Skin epidermis (tissue), 12 donors: ENCODE data around the gene TRMT44.
"Not testable (repeated sequence)": the region's sequence is repeated elsewhere in the genome, so short reads cannot be mapped to it uniquely, and the experiment has no call there.

Experiments used
- H3K27ac ChIP-seq, 21 experiments: fragments of 200-600 bp; sonication (generic) in 11 of 21; one replicate each; pipeline ENCODE4 v1.5.0; 2020; ENCODE audit warnings: mild to moderate bottlenecking in 3 of 21, inconsistent platforms in 2 of 21, moderate library complexity in 2 of 21
- H3K4me3 ChIP-seq, 7 experiments: fragments of 200-600 bp; sonication (generic) in 2 of 7; one replicate each; pipeline ENCODE4 v1.5.0; 2020; ENCODE audit warnings: inconsistent platforms in 2 of 7, mild to moderate bottlenecking in 2 of 7, moderate library complexity in 1 of 7

Gene TRMT44

GRCh38 chr4:8506006-8506372, 65.4 kb downstream of the TRMT44 start:
- no peak overlapping the region for H3K4me3 ChIP-seq
- H3K27ac ChIP-seq = peak overlapping the region in 9 of 21 experiments; percentile 12 to 83 (median 66)

GRCh38 chr4:8506373-8507195, 66.0 kb downstream of the TRMT44 start:
- Histone ChIP-seq H3K27ac (peak overlapping the region in 16 of 21 experiments; percentile 12 to 83 (median 66)), H3K4me3 (no peak overlapping the region)

GRCh38 chr4:8507196-8507570, 66.6 kb downstream of the TRMT44 start:
- peak overlapping the region in 14 of 21 experiments; percentile 24 to 83 (median 66) for H3K27ac ChIP-seq
- H3K4me3 ChIP-seq = no peak overlapping the region

- Histone ChIP-seq H3K4me3 (no peak overlapping the region), H3K27ac (peak overlapping the region in 10 of 21 experiments; percentile 21 to 83 (median 64))
Observed at GRCh38 chr4:8507624-8508023, 67.0 kb downstream of the TRMT44 start.

GRCh38 chr4:8508266-8508665, 67.7 kb downstream of the TRMT44 start:
- H3K27ac ChIP-seq = no peak overlapping the region
- no peak overlapping the region for H3K4me3 ChIP-seq

DNA sequence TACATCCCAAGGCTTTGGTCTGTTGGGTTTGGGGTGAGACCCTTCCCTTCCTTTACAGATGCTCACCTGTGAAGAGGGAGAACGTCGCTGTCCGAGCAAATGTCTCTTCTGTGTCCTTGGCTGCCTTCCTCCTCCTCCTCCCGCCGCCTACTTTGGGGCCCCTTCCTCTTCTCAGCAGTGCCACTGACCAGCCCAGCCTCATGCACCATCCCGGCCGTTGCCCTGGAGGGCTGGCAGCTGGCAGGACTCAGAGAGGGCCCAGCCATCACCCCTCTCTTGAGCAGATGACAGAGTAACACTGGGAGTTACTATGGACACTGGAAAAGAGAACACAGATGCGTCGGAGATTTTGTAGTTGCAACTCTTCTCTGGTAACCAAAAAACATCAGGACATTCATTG, 68.2 kb downstream of the TRMT44 start:
- Histone ChIP-seq H3K4me3 (no peak overlapping the region), H3K27ac (no peak overlapping the region)

- H3K27ac ChIP-seq = no peak overlapping the region
- no peak overlapping the region for H3K4me3 ChIP-seq
Observed at GRCh38 chr4:8509311-8509950, 68.9 kb downstream of the TRMT44 start.

GRCh38 chr4:8510191-8510590, 69.6 kb downstream of the TRMT44 start:
- no peak overlapping the region for H3K4me3 ChIP-seq
- no peak overlapping the region for H3K27ac ChIP-seq

- H3K4me3 ChIP-seq = no peak overlapping the region
- H3K27ac ChIP-seq = no peak overlapping the region
Observed at GRCh38 chr4:8510611-8511285, 70.2 kb downstream of the TRMT44 start.

GRCh38 chr4:8512510-8512909, 71.9 kb downstream of the TRMT44 start:
- H3K4me3 ChIP-seq = no peak overlapping the region

GRCh38 chr4:8513080-8513479, 72.5 kb downstream of the TRMT44 start:
- H3K4me3 ChIP-seq, H3K27ac ChIP-seq: not testable (repeated sequence)

More at GRCh38 chr4:8512510-8512909, 71.9 kb downstream of the TRMT44 start:
- no peak overlapping the region for H3K27ac ChIP-seq

GRCh38 chr4:8513931-8514330, 73.4 kb downstream of the TRMT44 start:
- no peak overlapping the region for H3K4me3 ChIP-seq
- H3K27ac ChIP-seq = no peak overlapping the region

- Histone ChIP-seq H3K27ac (no peak overlapping the region), H3K4me3 (no peak overlapping the region)
Observed at GRCh38 chr4:8514391-8514790, 73.8 kb downstream of the TRMT44 start.

DNA sequence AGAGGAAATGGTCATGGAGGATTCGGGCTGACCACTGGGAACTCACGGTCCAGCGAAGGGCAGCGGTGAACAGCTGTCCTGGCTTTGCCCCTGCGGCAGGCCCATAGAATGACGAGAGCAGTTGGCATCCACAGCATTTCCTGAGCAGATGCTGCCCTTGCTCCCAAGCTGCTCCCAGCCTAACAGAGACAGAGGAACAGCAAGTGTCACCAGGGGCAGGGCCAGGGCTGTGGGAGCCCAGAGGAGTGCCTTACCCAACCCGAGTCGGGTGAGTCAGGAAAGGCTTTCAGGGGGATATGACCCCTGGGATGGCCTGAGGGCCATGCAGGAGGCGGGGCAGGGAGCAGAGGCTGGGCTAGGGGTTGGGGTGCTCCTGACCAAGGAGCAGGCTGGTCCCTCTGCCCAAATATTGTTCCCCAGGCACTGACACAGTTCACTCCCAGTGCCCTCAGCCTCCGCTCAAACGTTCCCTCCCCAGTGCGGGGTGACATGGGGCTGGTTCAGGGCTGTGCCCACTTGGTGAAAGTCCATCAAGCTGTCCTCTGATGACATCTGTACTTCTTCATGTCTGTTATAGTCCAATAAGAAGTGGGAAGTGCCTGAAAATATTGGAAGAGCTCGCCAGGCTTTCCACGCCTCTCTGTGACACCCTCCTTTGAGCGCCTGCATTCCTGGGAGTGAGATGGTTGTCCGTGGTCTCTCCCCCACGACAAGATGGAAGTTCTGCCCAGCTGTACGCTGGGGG, 74.9 kb downstream of the TRMT44 start:
- peak overlapping the region in 1 of 21 experiments; percentile 38 for H3K27ac ChIP-seq
- H3K4me3 ChIP-seq = no peak overlapping the region

- no peak overlapping the region for H3K4me3 ChIP-seq
- H3K27ac ChIP-seq = peak overlapping the region in 1 of 21 experiments; percentile 38
Observed at GRCh38 chr4:8516061-8516573, 75.5 kb downstream of the TRMT44 start.

DNA sequence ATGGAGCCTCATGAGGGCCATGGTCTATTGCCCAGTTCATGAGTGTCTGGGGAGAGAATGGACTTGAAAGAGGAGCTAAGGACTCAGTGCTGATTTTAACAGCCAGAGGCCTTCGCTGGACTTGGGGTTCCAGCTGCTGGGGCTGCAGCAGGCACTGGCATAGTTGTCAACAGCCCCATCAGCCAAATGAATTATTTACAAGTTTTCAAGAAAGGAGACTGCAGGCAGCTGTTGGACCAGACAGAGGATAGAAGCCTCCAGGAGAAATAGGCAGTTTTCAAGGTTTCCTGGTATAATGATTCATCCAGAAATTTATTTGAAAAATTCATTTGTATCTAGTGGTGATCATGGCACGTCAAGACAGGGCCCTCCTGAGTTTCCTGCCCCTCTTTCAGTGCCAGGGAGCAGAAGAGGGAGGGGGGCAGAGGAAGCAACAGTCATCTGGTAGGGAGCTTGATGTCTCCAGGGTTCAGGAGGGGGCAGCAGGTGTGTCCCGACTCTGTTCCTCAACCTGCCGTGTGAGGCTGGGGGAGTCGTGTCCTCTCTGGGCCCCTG, 76.5 kb downstream of the TRMT44 start:
- no peak overlapping the region for H3K4me3 ChIP-seq
- peak overlapping the region in 6 of 21 experiments; percentile 12 to 79 (median 58) for H3K27ac ChIP-seq

- peak overlapping the region in 7 of 21 experiments; percentile 12 to 79 (median 55) for H3K27ac ChIP-seq
- H3K4me3 ChIP-seq = no peak overlapping the region
Observed at GRCh38 chr4:8517946-8518345, 77.4 kb downstream of the TRMT44 start.

DNA sequence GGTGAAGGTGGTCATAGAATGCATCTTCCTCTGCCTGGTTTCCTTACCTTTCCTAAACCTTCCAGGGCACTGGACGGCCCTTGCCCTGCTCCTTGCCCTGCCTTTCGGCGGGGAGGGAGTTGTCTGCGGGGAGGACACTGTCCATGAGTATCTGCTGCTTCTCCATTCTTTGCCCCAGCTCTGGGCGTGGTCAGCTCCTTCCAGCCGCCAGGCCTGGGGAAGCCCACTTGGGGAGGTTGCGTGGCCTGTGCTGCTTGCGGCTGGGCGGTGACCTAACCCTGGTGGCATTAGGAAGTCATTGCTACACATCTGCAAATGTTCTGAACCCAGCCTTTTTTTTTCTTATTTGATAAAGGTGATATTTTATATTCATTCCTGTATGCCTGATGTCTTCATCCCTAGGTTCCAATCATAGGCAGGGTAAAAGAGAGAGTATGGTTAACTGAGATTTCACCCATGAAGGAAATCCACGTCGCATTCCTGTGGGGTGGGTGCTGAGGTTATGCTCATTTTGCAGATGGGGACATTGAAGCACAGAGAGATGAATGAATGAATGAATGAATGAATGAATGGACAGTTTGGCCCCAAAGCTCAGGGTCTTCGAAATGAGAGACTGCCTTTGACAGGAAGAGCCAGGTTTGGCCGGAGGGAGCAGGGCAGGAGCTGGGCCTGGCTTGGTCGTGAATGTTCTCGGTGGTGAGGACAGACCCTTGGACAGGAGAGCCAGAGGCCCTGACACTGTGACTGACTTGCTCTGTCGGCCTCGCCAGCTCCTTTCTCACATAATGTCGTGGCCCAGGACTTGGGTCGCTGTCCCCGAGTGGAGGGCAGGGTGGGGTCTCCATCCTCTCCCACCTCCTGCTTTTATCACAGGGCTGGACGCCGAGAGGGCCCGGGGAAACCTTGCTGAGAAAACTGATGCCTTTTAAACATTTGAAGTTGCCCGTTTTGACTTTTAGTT, 81.9 kb downstream of the TRMT44 start:
- no peak overlapping the region for H3K27ac ChIP-seq

More for the DNA sequence above, 81.9 kb downstream of the TRMT44 start:
- H3K4me3 ChIP-seq = no peak overlapping the region
